Stomach (tissue), 9 donors: ENCODE measurements around the gene OTOGL. TPM values are rescaled to one million over a fixed set of nuclear protein-coding genes. Genes with fewer than 3 reads are reported as not detected.

ENCODE experiments used
- DNase-seq, 2 donors: peaks; one replicate each; pipeline versions ENCODE4 v3.0.0 to v3.0.0-alpha.2; 2013 to 2019
- H3K27ac ChIP-seq, 5 donors: fragments of 200-600 bp in 4 of 5; sonication (generic) in 4 of 5; one replicate each; pipeline ENCODE4 v1.5.1; 2013 to 2019; ENCODE audit warnings: mild to moderate bottlenecking in 1 of 5, moderate library complexity in 1 of 5
- H3K27me3 ChIP-seq, 3 donors: fragments of 200-600 bp; sonication (generic); one replicate each; pipeline ENCODE4 v1.5.1; 2017 to 2019; ENCODE audit warnings: mixed run types in 1 of 3
- H3K36me3 ChIP-seq, 4 donors: fragments of 200-600 bp; sonication (generic); 1 replicate in 3 of 4; 2 replicates in 1 of 4; pipeline ENCODE4 v1.5.1; 2016 to 2019
- H3K4me1 ChIP-seq, 4 donors: fragments of 200-600 bp; sonication (generic); one replicate each; pipeline ENCODE4 v1.5.1; 2016 to 2019
- H3K4me3 ChIP-seq, 4 donors: fragments of 200-600 bp; sonication (generic) in 3 of 4; one replicate each; pipeline ENCODE4 v1.5.1; 2016 to 2019; ENCODE audit warnings: mild to moderate bottlenecking in 1 of 4
- H3K9me3 ChIP-seq, 4 donors: fragments of 200-600 bp; sonication (generic); one replicate each; pipeline ENCODE4 v1.5.1; 2016 to 2019
- CTCF ChIP-seq, 7 experiments: fragments of 450-650 bp in 4 of 7; fragments of 200-600 bp in 3 of 7; sonication (generic) in 3 of 7; IDR thresholded peaks; one replicate each; pipeline ENCODE4 v1.5.1; 2016 to 2019; ENCODE audit warnings: antibody characterized with exemption in 7 of 7, control low read depth in 2 of 7, mild to moderate bottlenecking in 1 of 7
- EP300 ChIP-seq: sonication (generic); formaldehyde crosslinking; IDR thresholded peaks from one replicate; pipeline ENCODE4 v1.6.1; 2017; ENCODE audit warnings: antibody characterized with exemption
- POLR2A ChIP-seq, 4 donors: fragments of 450-650 bp; IDR thresholded peaks; one replicate each; pipeline ENCODE4 v1.6.1; 2016; ENCODE audit warnings: antibody characterized with exemption in 4 of 4, control low read depth in 2 of 4, mild to moderate bottlenecking in 1 of 4, moderate library complexity in 1 of 4
- POLR2AphosphoS5 ChIP-seq, 3 donors: sonication (generic); formaldehyde crosslinking; IDR thresholded peaks; one replicate each; pipeline ENCODE4 v1.6.1; 2016; ENCODE audit warnings: antibody characterized with exemption in 3 of 3
- whole genome bisulfite sequencing, 5 donors: extraction: QIAGEN DNeasy Blood & Tissue Kit in 3 of 5; methylation state at CpG; one replicate each; pipeline versions ENCODE4 v1.1.5 to v1.1.7; 2013 to 2018; 5-methylcytosine and 5-hydroxymethylcytosine counted together
- intact Hi-C: fragments of 100-400 bp; cut with DNase I; formaldehyde crosslinking; loops from one replicate; pipeline ENCODE4 v1.15.1; 2023; ENCODE audit warnings: low total_unique reads
- polyA plus RNA-seq, 3 donors: library from polyadenylated mRNA; stranded (reverse); fragments of 200-250 nt; gene quantifications; one replicate each; pipeline ENCODE4 v1.2.3, GENCODE V29; 2013
- total RNA-seq, 5 donors: library from RNA; depleted of rRNA; stranded (reverse); fragments of >200 nt; gene quantifications; one replicate each; pipeline versions ENCODE4 v1.1.0 to v1.2.3, GENCODE V29; 2014 to 2016
- donor health status: healthy with polysubstance abuse.
- donor health status: Bipolar disorder and iron deficiency.
- donor health status: healthy.

OTOGL gene
- total and polyA plus RNA-seq, 8 donors, result 0.58 to 1.7 (median 0.99) TPM; not detected in 4

- DNase-seq, result no peak
- Histone ChIP-seq H3K27ac (no peak overlapping the region), H3K4me3 (no peak overlapping the region), H3K9me3 (no peaks in the 10 kb centered on the region), H3K36me3 (no peaks in the 10 kb centered on the region), H3K4me1 (no peaks in the 10 kb centered on the region), H3K27me3 (no peaks in the 10 kb centered on the region)
- TF ChIP-seq EP300 (no peak), POLR2A (IDR thresholded peaks at IDR 0.05) (no peak), CTCF (IDR thresholded peaks at IDR 0.05) (no peak), POLR2AphosphoS5 (IDR thresholded peaks at IDR 0.05) (no peak)
- intact Hi-C loops, result no loop called here
- WGBS, 5 donors, result 76 to 95% (median 86%) methylated on average over 1 of the region's 1 CpG
Measured at GRCh38 chr12:80262346-80262745, 163.0 kb downstream of the OTOGL start.

GRCh38 chr12:80262771-80263170, 163.4 kb downstream of the OTOGL start:
- DNase-seq, result no peak
- Histone ChIP-seq H3K9me3 (no peaks in the 10 kb centered on the region), H3K27me3 (no peaks in the 10 kb centered on the region), H3K27ac (no peak overlapping the region), H3K4me3 (no peak overlapping the region), H3K36me3 (no peaks in the 10 kb centered on the region), H3K4me1 (no peaks in the 10 kb centered on the region)
- TF ChIP-seq POLR2AphosphoS5 (IDR thresholded peaks at IDR 0.05) (no peak), POLR2A (IDR thresholded peaks at IDR 0.05) (no peak), EP300 (no peak), CTCF (IDR thresholded peaks at IDR 0.05) (no peak)
- 55 to 63% (median 59%) methylated on average over 4 of the region's 4 CpGs for WGBS, 5 donors
- intact Hi-C loops, result no loop called here

- DNase-seq, result no peak
- H3K9me3 ChIP-seq, result no peaks in the 10 kb centered on the region
- H3K36me3 ChIP-seq, result no peaks in the 10 kb centered on the region
- no peak overlapping the region for H3K4me3 ChIP-seq
- no peaks in the 10 kb centered on the region for H3K27me3 ChIP-seq
- intact Hi-C loops, result no loop called here
- H3K4me1 ChIP-seq, result peaks cover 0 to 3% (median 0%) of the 10 kb centered on the region in 4 donors
- no peak for TF ChIP-seq CTCF (IDR thresholded peaks at IDR 0.05)
- H3K27ac ChIP-seq, result no peak overlapping the region
Measured at GRCh38 chr12:80264386-80264785, 165.0 kb downstream of the OTOGL start.

GRCh38 chr12:80264891-80265290, 165.6 kb downstream of the OTOGL start:
- Histone ChIP-seq H3K27me3 (no peaks in the 10 kb centered on the region), H3K9me3 (no peaks in the 10 kb centered on the region), H3K27ac (no peak overlapping the region), H3K36me3 (no peaks in the 10 kb centered on the region), H3K4me1 (peaks cover 0 to 8% (median 0%) of the 10 kb centered on the region in 4 donors), H3K4me3 (no peak overlapping the region)
- intact Hi-C loops, result no loop called here
- TF ChIP-seq EP300, result no peak
- DNase-seq, result no peak
- 73 to 79% (median 76%) methylated on average over 5 of the region's 5 CpGs for WGBS, 5 donors

GRCh38 chr12:80268924-80269749, 169.8 kb downstream of the OTOGL start:
- intact Hi-C loops, result no loop called here
- TF ChIP-seq POLR2A (IDR thresholded peaks at IDR 0.05), result no peak
- TF ChIP-seq EP300, result no peak
- TF ChIP-seq POLR2AphosphoS5 (IDR thresholded peaks at IDR 0.05), result no peak
- TF ChIP-seq CTCF (IDR thresholded peaks at IDR 0.05), result no peak
- peaks cover 0 to 9% (median 0%) of the 10 kb centered on the region in 4 donors for H3K4me1 ChIP-seq
- H3K36me3 ChIP-seq, result no peaks in the 10 kb centered on the region
- DNase-seq, result no peak
- H3K4me3 ChIP-seq, result no peak overlapping the region
- H3K9me3 ChIP-seq, result no peaks in the 10 kb centered on the region
- no peak overlapping the region for H3K27ac ChIP-seq
- no peaks in the 10 kb centered on the region for H3K27me3 ChIP-seq
